NCI-H2196 (cell line): ENCODE measurements around the gene ZNRD2.

ENCODE experiments used
- DNase-seq: peaks from one replicate; lab custom pipeline; 2025; ENCODE audit not compliant: unreplicated experiment; lab: John Stamatoyannopoulos, UW

The ZNRD2 gene

DNA sequence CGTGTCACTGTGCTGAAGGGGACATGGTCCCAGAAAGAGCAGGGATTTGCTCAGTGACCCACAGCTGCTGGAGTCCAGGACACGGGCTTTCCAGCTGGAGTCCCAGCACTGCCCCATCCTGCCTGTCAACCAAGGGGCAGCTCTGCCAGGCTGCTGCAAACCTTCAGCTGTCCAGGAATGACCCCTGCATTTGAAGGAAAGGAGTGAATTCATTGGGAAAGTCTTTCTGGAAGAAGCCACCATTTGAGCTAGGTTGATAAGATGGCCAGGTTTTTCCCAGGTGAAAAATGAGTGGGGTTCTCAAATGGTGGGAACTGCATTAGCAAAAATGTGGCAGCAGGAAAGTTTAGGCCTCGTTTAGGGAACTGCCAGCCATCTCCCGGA is 16.0 kb downstream of the ZNRD2 start:
- no peak for DNase-seq

DNA sequence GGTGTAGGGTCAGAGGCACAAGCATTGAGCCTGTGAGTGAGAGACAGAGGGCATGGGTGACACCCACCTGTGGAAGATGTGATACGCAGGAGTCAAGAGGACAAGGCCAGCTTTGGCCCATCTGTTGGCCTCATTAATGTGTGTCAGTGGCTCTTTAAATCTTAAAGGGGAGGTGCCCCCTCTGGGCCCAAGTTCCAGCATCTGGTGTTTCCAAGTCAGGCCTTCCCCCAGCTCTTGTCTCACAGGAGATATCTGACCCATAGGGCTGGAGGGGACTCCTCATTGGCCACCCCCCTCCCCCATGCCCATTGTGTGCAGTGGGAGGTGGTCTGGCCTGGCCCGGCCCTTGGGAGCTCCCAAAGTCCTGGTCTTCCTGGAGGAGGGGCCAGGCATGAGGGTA is 16.4 kb downstream of the ZNRD2 start:
- no peak for DNase-seq

DNA sequence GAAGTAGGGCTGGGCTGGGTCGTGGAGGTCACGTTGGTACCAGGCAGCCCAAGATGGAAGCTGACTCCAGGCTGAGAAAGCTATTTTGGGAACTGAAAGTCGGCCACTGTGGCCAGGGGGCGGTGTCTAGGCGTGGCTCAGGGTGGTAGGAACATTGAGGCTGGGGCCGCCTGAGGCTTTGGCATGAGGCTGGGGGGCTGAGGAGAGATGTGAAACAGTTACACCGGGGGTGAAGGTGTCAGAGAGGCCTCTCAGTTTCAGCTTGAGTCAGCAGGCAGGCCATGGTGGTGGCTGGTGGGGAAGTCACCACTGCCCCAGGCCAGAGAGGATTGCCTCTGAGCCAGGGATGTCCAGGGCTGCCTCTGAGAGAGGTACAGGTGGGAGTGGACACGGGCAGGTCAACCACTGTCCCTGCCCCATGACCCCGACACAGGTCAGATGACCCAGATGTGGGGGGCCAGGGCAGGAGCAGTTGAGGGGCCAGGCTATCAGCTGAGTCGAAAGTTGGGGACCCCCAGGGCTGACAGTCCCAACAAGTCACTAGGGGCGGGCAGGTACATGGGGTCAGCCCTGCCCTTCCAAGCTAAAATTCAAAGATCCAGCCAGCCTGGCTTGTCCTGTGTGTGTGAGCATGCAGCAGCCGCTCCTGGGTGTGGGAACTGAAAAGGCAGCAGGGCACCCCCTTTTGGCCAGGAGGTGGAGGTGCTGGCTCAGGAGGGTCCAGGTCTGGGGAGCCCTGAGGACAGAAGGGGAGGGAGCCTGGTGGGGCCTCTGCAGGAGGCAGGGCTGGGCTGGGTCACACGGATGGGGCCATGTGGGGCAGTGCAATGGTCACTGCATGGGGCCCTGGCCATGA is 18.1 kb downstream of the ZNRD2 start:
- DNase-seq: peak; percentile 23

DNA sequence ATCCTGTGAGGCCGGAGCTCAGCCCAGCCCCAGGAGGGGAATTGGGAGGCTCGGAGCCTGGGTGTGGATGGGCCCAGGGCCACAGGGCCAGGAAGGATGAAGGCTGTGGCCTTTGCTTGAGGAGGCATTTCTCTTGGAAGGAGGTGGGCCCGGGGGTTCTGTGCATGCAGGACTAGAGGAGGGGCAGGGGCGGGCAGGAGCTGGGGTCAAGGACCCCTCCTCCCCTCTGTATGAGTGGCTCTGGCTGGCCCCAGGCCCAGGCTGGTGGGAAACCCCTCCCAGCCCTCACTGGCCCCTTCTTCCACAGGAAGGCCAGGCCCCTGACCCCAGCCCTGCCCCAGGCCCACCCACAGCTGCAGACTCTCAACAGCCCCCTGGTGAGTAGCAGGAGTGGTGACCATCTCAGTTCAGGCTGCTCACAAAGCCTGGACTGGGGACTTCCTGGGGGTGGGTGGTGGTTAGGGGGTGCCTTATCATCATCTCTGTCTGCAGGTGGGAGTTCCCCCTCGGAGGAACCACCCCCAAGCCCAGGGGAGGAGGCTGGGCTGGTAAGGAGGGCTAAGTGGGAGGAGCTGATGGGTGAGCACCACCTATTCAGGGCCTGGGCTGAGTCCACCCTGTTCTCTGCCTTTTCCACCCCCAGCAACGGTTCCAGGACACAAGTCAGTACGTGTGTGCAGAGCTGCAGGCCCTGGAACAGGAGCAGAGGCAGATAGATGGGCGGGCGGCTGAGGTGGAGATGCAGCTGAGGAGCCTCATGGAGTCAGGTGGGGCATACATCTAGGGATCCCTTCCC is 19.4 kb downstream of the ZNRD2 start:
- DNase-seq: no peak

DNA sequence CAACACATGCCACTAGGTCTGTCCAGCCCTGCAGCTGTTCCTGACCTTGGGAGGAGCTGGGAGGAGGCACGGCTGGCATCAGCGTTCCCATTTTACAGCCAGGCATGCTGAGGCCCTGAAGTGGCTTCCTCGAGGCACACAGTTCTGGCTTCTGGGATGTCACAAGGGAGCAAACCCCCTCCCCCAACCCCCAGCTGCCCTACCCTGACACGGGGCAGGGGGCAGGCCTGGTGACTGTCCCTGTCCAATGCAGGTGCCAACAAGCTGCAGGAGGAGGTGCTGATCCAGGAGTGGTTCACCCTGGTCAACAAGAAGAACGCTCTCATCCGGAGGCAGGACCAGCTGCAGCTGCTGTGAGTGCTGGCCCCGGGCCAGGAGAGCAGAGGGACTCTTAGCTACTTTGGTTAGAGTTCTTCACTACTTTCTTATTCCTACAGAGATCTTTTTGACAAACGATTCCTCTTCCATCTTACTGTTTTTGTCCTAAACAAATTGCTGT is 20.0 kb downstream of the ZNRD2 start:
- DNase-seq: peak; percentile 88

DNA sequence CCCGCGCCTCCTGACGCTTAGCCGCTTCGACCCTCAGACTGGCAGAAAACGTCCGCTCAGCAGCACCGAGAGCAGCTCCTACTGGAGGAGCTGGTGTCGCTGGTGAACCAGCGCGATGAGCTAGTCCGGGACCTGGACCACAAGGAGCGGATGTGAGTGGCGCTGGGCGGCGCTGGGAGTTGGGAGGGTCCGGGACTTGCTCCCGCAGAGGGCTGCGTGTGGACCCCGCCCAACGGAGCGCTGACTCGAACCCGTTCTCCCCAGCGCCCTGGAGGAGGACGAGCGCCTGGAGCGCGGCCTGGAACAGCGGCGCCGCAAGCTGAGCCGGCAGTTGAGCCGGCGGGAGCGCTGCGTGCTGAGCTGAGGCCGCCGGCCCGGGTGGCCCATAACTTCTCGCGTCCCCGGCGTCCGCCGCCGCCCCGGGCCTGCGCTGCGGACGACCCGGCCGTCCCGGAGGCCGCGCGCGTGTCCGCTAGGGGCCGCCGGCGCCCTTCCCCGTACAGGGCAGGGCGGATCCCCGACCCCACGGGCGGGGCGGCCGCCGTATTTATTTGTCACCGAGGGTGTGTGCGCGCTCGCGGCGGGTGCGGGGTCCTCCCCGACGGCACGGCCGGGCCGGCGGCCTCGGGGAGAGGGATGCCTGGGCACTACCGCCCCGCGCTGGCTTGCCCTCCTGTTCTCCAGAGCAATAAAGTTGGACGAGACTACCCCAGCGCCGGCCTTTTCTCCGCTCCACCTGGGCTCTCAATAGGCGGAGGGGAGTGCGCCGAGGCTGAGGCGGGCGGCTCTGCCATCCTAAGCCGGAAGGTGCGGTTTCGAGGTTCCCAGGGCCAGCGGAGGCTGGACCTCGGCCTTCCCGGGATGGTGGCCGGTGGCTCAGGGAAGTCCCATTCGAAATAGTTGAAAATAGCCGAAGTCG is 21.9 kb downstream of the ZNRD2 start:
- no peak for DNase-seq

DNA sequence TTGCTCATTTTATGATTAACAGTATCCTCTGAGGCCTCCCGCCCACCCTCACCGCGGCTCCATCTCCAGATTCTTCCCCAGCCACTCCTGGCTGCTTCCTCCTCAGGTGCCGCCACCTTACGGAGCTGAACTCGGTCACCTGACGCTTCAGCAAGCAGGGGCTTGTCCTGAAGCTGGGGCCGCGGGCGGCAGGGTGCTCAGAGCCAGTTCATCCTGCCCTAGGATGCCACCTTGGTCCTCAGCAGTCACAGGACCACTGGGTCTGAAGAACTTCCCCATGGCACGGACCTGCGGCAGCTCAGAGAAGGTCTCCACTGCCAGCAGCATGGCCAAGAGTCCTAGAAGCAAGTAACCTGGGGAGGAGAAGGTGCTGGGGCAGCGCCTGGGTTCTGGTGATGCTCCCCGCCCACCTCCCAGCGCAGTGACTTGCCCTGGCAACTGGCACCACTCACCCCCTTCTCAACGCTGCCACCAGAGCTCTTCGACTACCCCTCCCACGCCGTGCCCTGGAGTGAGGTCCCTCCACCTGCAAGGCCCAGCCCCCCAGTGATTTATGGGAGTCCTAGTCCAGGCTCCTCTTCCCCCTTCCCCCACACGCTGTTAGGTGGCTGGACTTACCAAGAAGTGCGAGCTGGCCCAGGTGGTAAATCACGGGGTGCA is 22.7 kb downstream of the ZNRD2 start:
- no peak for DNase-seq

DNA sequence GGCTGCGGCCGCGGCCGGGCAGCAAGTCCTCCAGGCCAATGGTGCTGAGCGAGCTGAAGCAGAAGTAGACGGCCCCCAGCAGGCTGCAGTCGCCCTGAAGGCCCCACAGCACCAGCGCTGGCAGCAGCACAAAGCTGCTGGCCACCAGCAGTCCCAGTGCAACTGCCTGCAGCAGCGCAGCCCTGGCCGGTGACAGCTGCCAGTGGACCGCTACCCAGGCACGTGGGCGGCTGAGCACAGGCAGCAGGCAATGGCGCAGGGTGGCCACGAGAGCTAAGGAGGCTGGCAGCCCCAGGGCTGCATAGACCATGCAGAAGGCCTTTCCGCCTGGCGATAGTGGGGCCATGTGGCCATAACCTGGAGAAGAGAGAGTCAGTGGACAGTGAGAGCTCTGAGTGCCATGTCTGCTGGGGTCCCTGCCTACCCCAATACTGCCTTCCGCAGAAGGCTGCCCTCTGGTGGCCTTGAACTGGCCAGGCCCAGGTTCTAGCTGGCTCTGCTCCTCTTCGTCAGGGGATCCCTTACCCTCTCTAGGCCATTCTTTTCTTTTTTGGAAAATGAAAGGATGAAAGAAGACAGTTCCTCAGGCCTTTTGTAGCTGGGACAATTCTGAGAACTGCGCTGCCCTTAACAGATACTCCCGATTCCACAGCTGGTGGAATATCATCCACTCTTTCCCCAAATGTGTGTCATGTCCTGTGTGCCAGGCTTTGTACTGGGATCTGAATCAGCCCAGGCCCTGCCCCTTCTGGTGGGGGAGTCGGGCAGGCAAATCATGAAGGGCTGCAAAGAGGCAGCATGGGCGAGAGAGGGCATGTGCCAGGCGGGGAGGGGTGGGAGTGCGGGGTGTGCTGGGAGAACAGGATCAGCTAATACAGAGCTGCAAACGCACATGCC is 23.5 kb downstream of the ZNRD2 start:
- no peak for DNase-seq

DNA sequence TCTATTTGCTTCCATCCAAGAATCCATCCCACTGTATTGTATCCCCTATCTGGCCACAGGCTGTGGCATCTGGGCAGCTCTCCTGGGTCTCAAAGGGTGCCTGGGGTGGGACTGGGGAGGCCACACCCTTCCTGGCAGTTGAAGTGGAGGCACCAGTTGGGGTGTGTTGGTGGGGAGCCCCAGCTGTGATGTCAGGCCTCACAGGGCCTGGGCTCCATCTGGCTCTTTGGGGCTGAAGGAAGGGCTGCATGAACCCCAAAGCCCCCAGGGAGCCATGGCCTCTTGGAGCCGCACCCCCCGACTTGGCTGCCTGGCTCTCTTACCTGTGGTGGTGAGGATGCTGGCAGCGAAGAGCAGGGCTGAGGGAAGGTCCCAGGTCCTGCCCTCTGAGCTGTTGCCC is 24.9 kb downstream of the ZNRD2 start:
- no peak for DNase-seq

DNA sequence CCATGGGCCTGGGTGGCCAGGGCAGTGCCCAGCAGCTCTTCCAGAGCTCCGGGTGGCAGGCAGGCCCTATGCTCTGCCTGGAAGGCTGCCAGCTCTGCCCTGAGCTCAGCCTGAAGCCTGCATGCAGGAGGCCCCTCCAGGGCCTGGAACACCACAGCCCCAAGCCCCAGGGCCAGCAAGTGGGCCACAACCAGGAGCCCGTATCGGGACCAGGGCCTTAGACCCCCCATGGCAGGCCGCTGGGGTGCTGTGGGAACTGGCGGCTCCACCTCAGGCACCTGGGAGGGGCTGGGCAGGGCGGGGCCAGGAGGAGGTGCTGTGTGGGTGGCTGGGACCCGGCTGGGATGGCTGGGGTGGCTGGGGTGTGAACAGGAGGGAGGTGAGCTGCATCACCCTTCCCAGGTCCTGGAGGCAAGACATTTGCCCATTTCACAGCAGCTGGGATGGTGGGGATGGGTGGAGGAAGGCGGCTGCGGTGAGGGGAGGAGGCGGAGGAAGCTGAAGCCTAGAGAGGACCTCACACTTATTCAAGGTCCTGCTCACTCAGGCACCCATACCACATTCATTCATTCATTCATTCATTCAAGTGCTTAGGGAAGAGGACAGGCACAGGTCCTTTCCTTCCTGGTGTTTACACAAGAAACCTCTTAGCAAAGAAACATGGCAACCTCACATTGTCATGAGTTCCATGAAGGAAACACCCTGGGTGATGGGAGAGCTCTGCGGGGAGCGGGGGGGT is 25.4 kb downstream of the ZNRD2 start, which contains the start of gene KCNK7:
Gene KCNK7, minus strand, starts transcription at position 258 of the 739 bp plus-strand sequence. Its CDS starts 28 bp downstream, at position 230.
- DNase-seq: no peak

DNA sequence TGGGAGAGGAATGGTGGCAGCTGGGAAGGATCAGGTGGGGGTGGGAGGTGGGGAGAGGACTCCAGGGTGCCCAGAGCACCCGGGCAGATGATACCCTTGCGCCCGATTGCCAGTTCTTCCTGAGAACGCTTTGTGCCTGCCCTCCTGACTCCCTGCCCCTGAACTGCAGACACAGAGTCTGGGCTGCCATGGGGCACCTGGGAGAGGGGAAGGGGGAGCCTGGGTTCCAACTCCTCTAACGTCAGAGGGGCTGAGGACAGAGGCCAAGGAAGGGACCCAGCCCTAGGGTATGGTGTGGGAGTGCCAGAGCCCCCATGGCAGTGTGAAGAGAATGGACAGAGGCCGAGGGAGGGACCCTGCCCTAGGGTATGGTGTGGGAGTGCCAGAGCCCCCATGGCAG is 26.2 kb downstream of the ZNRD2 start:
- no peak for DNase-seq

DNA sequence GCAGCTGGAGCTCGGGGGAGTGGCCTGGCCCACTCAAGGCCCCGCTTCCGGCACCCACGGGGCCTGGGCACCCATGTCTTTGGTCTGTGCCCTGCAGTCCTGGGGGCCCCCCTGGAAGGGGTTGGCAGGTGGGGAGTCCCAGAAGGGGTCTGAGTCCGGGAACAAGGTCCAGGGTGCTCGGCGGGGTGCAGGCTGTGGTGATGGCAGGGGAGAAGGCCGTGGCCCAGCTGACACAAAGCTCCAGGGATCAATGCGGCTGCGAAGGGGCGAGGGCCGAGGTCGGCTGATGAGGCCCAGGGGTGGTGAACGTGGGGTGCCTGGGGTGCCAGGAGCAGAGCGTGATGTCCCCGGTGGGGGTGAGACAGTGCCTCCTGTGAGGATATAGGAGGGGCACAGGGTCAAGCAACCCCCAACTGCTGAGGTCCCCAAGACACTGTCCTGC is 28.0 kb downstream of the ZNRD2 start:
- no peak for DNase-seq

DNA sequence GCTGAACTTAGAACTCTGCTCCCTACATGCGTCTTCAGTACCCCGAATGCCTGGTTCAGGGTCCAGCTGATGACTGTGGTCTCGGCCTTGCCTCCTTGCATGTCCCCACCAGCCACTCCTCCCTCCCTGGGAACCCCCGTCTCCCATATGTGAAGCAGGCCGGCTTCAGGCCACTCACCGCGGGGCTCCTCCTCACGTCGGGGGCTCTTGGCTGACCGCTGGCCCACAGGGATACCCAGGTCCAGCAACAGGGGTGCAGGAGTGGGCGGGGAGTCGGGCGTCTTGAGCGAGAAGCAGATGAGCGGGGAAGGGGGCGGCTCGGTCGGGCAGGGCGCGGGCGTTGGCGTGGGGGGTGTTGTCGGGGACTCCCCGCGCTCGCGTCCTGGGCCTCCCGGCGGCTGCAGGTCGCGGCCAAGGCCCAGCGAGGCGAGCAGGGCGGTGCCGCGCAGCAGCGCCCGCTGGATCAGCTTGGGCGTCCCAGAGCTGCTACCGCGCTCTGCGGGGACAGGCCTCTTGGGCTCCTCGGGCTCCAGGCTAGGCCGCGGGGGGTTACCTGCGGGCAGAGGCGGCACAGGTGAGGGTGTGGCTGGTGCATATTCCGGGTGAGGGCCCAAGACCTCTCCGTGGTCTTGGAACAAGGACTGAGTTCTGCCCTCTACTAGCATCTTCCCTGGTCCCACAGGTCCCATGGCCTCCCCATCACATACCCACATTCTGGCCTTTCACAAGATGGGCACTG is 29.1 kb downstream of the ZNRD2 start:
- no peak for DNase-seq

DNA sequence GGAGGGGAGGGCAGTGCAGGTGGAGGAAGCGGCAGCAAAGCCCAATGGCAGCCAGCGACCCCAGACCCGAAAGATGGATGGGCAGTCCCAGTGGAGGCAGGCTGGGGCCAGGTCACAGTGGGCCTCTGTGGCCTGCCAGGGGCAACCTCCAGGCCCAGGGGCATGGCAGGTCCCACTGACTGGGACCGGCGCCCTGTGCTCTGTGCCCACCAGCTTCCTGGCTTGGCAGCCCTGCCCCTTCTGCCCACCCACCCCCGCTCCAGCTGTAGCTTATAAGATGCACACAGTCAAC is 29.6 kb downstream of the ZNRD2 start:
- DNase-seq: no peak

DNA sequence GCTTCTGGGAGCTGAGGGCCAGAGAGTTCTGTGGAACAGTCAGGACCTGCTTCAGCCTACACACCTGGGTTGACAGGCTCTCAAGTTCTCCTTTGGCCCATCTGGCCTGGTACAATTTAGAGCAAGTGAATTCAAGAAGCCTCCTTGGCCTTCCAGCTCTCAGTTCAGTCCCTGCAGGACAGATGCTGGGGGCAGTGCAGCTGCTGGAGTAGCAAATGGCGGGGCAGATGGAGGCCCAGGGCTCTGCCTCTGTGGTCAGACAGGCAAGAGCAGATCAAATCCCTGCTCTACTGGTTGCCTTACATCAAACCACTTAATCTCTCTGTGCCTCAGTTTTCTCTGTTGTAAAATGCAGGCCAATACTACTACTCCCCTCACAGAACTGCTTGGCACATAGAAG is 34.0 kb downstream of the ZNRD2 start:
- DNase-seq: no peak

DNA sequence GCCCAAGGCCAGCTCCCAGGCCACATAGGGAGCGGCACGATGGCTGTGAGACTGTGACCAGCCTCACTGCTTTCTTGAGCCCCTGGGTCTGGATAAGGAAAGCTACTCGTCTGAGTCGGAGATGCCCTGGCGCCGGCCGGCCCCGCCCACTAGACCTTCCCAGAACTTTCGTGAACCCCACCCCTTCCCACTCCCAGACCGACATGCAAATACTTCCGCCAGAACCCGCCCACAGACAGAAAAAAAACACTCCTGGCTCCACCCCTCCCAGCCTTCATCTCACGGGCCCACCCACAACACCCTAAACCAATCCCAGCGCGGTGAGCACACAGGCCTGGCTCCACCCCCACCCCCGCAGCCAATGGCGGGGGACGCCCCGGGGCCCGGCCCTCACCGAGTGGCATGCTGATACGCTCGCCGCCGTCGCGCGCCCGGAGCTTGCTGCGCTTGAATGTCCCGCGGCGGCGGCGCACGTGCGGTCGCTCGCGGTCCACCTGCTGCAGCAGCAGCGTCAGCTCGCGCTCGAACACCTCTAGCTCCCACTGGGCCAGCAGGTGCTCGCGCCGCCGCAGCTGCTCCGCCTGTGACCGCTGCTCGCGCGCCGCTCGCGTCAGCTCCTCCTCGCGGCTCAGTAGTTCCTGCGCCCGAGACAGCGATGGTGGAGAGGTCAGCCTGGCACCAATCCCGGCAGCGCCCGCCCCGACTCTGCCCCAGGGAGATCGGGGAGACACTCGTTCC is 36.8 kb downstream of the ZNRD2 start:
- peak; percentile 98 for DNase-seq

DNA sequence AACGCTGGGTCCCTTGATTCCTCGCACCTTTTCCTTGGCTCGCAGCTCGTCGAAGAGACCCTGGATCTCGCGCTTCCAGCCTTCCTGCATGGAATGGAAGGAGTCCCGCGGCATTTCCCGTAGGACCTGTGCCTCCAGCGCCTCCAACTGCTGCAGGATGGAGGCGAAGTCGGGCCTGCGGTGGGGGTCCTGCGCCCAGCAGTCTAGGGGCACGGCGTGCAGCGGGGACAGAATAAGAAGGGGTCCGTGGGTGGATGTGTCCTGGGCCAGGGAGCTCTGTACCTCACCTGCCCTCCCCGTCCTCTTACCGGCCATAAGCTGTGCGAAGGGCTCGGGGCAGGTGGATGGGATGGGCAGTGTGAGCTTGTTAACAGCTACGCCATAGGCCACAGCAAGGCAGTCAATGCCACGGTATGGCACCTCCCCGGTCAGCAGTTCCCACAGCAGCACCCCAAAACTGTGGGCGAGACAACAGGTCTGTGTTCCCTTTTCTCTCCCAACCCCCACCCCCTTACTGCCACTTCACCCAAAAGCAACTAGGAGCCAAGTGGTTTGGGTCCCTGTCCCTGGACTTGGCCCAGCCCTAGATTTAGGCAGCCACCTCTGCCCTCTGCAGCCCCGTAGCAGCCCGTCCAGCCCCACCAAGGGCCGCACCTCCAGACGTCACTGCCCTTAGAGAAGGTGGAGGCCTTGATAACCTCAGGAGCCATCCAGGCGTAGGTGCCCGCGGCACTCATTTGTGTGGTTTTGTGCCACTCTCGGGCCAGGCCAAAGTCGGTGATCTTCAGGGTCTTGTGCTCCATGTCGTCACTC is 37.5 kb downstream of the ZNRD2 start:
- no peak for DNase-seq
